Vein endothelial cell (primary cell): ENCODE results near the gene TMEM62. TPM values are rescaled to one million over a fixed set of nuclear protein-coding genes. Genes with fewer than 3 reads are reported as not detected.

Experiments used
- small RNA-seq: library from RNA; depleted of rRNA; stranded (forward); fragments of <200 nt; gene quantifications from one replicate; pipeline ENCODE3, GENCODE V24; 2012
- total RNA-seq: library from RNA; depleted of rRNA; stranded (reverse); fragments of >200 nt; gene quantifications from 2 replicates; pipeline ENCODE4 v1.2.3, GENCODE V29; 2012

The TMEM62 gene
- total RNA-seq = 16.4 and 18.0 TPM in 2 replicates

DNA sequence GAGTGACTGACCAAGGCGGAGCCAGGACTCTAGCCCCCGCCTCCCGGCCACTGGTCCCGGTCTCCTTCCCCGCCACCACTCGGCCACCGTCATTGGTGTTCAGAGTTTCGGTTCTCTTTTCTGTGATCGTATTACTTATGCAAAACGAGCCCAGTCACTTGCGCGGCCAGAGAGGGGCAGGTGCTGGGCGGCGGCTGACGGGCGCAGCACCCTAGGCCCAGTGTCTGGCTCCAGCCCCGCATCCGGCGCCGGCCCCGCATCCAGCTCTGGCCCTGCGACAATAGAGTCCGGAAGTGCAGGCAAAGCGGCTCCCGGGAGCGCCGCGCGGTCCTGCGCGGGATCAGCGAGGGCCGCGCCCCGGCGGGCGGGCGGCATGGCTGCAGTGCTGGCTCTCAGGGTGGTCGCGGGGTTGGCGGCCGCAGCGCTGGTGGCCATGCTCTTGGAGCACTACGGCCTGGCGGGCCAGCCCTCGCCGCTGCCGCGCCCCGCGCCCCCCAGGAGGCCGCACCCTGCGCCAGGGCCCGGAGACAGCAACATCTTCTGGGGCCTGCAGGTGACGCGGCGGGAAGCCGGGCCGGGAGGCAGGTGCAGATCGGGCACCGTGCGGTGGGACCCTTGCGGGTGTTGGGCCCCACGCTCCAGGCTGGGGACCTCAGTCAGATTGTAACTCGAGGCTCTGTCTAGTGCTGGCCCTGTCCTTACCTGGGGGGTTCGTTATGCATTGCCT is at the start of gene TMEM62:
TMEM62 (plus strand) TSS at position 157 of the 727 bp plus-strand sequence; CDS start at position 374, 217 bp downstream.

DNA sequence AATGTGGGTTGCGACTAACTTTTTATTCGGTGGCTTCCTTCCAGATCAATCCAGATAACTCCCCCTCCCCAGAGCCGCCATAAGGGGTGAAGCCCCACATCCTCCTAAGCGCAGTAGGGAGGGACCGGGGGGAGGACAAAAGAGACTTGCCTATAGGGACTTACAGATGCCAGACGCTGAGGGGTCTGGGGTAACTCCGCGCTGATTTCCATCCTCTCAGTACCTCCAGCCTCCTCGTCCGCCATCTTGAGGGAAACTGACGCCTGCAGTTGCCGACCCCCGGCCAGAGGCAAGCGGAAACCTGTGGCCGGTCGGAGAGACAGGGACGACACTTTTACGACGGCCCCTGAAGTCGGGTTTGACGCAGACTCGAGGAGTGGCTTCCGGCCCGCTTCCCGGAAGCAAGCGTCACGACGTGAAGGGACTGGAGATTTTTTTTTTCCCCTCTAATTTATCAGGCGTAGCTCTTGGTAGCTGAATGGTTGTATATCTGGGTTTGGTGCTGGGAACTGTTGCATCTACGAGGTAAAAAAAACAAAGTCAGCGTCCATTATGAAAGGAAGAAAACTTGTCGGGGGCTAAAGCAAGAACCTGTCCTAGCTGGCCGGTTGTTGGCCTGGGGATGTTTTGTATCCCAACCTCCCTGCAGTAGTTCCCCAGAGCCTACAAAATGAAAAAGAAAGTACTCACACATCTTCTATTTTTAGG is 27.5 kb upstream of the TMEM62 start, which contains the start of gene UBR1:
UBR1 (minus strand) TSS at position 261 of the 708 bp plus-strand sequence; CDS start at position 245, 16 bp downstream.

DNA sequence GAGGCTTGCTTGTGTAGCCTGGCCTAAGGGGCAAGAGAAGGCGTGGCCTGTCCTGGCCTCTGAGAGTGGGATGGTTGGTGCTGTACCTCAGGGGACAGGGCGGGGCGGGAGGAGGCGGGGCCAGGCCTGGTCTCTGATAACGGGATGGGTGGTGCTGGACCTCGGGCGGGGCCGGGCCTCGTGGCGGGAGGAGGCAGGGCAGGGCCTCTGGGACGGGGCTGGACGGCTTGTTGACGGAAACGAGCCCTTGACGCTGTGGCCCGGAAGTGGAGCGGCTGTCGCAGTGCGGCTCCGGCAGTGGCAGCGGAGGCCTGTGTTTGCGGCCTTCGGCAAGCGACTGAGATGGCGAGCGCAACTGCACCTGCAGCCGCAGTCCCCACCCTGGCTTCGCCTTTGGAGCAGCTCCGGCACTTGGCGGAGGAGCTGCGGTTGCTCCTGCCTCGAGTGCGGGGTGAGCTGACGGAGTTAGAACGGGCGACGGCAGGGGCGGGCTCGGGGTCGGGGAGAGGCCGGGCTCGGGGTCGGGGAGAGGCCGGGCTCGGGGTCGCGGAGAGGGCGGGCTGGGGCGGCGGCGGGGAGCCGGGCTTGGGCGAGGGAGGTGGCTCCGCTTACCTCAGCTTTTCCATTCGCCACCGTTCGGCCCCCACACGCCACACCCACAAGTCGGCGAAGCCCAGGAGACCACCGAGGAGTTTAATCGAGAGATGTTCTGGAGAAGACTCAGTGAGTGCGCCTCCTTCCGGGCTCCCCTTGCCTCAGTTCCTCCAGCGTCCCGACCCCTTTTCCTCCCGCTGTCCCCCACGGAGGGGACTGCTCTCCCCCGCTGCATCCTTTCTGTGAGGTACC is 52.0 kb downstream of the TMEM62 start, which contains the start of gene CCNDBP1:
CCNDBP1 (plus strand) TSS at position 247 of the 846 bp plus-strand sequence; CDS start at position 343, 96 bp downstream.

DNA sequence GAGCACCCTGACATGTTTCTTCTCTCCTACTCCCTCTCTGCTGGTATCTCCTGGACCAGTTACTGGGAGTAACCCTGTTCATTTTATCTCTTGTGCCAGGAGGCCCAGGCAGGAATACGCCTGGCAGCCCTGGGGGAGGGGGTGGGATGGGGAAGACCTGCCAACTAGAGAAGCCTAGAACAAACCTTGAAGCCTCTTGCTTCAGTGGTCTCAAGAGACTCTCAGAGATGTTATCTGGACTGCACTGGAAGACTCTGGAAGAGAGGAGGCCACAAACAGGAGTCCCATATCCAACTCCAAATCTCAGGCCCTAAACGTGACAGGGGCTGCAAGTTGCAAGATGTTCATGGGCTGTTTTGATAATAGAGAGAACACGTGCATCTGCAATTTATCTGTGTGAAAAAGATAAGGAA is 87.6 kb downstream of the TMEM62 start, which contains the start of gene EPB42:
EPB42 (minus strand) TSS at position 28 of the 413 bp plus-strand sequence. CDS start 193 bp downstream, outside the sequence.

Small RNA genes lying within 50 kb of the gene (small RNA-seq; reads per million reads assigned to genes)
- gene AC068724.2 = not detected

Other genes starting within 250 kb of the TMEM62 start
- gene TTBK2, start 212.8 kb upstream of the TMEM62 start, total RNA-seq = 11.7 and 14.7 TPM in 2 replicates
- gene UBR1, start 27.5 kb upstream of the TMEM62 start, total RNA-seq = 33.1 and 36.6 TPM in 2 replicates
- gene CCNDBP1, start 51.8 kb downstream of the TMEM62 start, total RNA-seq = 71.9 and 74.6 TPM in 2 replicates
- not detected in 2 replicates for gene EPB42, start 87.4 kb downstream of the TMEM62 start, total RNA-seq
- not detected in 2 replicates for gene TGM5, start 133.3 kb downstream of the TMEM62 start, total RNA-seq
- gene TGM7, start 168.7 kb downstream of the TMEM62 start, total RNA-seq = not detected in 2 replicates
- gene LCMT2, start 197.0 kb downstream of the TMEM62 start, total RNA-seq = 5.6 and 7.3 TPM in 2 replicates
- 19.3 and 21.6 TPM in 2 replicates for gene ZSCAN29, start 237.5 kb downstream of the TMEM62 start, total RNA-seq
- 8.8 and 16.1 TPM in 2 replicates for gene TUBGCP4, start 237.5 kb downstream of the TMEM62 start, total RNA-seq